HuH-7 (cell line): ENCODE measurements around the gene MATK.
"Not testable (repeated sequence)": the region's sequence is repeated elsewhere in the genome, so short reads cannot be mapped to it uniquely, and the experiment has no call there.

Source experiments
- DNase-seq: peaks from one replicate; pipeline ENCODE4 v3.0.0; 2011; ENCODE audit warnings: low spot score

The MATK gene

DNA sequence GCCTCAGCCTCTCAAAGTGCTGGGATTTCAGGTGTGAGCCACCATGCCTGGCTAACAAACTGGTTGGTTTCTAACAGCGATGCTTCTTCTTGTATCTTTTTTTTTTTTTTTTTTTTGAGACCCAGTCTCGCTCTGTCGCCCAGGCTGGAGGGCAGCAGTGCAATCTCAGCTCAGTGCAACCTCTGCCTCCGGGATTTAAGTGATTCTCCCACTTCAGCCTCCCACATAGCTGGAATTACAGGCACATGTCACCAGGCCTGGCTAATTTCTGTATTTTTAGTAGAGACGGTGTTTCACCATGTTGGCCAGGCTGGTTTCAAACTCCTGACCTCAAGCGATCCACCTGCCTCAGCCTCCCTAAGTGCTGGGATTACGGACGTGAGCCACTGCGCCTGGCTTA lies 30.0 kb upstream of the MATK start:
- DNase-seq: not testable (repeated sequence)

DNA sequence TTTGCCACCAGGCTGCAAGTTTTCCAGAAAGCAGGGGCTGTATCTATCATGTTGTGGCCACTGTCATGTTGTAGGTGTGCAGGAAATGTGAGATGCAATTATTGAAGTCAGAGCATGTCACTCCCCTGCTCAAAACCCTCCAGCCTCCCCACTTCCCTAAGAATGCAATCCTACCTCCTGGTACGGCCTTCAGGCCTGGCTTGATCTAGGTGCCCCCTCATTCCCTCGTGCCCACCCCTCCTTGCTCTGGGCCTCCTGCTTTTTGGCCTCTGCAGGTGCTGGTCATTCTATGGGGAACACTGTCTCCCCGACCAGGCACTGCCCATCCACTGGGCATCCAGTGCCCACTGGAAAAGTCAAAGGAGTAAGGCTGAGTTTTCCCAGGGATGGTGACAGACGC lies 28.5 kb upstream of the MATK start:
- DNase-seq: no peak

DNA sequence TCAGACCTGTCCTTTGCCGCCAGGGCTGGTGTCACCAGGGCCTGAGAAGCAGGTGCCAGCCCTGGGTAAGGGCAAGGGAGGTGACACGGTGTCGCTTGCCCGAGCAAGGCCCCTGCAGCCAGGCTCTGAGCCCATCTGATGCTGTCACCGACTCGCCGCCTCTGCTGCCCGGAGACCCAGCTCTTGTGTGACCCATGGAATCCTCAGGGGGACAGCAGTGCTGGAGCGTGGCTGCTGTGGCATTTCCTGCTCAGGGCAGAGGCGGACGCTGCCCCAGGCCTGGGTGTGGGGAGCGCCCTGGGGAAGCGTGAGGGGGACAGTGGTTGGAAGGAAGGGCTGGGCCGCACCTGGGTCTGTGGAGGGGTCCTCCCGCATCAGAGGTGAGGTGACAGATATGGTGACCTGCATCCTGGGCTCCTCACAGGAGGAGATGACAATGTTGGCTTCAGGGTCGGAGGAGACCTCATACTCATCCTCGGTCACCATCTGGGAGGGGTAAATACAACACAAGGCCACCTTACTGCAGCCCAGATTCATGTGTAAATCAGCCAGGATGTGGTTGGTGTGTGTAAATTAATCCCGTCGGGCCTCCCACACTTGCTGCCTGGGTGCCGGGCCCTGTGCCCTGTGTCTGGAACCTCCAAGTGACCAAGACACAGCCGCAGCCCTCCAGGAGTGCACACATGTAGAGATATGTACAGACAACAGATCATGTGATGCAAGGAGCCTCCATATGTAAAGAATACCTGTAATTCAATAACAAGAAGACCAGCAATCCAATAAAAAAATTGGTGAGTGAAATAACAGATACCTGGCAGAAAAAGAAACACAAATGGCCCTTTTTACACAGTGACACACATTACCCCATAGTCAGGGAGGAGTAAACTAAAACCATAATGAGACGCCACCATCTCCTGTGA lies 27.6 kb upstream of the MATK start:
- DNase-seq: no peak

DNA sequence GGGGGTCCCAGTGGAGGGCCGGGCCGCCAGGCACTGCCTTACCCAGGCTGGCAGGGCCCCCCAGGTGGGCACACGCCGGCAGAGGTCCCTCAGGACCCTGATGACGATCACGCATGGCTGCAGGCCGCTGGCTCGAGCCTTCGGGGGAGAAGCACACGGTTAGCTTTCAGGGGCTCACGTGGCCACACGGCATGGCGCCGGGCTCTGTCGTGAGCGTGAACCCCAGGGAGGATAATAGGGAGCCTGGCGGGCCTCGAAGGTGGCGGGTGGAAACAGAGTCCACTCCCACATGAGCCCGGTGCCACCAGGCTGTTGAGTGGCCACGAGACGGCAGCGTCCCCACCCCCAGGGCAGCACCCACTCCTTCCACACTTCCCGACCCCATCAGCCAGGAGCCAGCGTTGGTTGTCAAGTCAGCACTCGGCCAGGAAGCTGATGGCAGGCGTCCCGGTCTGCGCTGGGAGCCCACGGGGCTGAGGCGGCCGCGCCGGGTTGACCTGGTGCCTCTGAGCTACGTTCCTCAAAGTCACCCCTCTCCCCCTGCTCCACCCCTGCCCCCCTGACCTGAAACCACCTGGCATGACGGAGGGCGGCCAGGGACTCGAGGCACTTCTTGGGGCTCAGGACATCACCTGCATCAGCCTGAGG lies 24.7 kb upstream of the MATK start:
- no peak for DNase-seq

DNA sequence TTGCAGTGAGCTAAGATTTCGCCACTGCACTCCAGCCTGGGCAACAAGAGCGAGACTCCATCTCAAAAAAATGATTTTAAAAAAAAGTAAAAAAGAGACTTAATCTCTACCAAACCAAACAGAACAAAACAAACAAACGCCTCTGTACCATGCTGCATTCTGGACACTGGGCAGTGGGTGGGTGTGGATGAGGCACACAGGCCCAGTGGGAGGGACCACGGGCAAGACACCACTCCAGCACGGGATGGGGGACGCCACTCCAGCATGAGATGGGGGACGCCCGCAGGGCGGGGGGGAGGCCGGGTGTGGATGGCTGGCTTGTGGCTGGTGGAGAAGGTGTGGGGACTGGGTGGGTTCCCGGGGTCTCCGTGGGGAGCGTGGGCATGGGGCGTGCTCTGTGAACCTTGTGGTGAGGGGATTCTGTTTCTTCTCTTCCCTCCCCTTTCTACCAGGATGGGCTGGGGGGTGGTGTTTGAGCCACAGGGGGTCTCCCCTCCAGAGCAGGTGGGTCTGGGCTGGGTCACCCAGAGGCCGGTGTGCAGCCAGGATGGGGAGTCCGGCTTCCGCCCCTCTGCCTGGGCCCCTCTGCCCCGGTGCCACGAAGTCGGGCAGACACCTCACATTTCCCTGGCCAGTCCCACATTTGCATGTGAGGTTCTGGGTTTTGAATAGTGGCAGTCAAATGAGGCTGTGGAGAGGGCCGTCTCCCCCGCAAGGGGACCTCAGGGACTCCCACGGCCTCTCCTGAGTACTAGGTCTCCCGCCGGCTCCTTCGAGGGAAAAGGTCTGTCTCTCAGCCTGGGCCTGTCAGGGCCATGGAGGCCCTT lies 23.9 kb upstream of the MATK start:
- no peak for DNase-seq

DNA sequence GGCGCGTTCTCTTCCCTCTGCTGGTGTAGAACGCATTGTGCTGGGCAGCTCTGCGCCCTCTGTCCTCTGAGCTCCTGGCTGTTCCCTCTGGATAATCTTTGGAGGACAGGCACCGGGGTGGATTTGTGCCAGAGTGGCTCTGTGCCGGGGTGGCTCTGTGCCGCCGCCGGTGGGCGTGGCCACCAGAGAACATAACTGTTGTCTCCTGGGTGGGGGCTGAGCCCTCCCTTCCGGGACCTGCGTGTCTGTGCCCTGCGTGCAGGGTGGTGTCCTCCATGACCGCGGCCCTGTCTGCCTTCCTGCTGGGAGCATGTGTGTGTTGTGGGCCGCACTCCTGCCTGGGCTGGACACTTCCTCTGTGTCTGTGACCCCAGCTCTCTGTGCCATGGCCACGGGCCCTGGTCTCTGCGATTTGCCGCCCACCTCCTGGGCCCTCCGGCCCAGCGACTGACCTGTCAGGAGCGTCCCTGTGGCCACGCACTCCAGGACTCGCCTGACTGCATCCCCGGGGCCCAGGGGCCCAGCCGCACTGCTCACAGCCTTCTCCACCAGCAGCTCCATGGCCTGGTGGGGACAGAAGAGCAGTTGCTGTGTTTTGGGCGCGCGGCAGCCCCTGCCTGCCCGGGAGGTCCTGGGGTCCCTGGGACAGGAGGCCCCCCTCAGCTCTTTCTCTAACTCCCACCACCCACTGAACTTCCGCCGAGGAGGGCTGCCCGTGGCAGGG lies 22.4 kb upstream of the MATK start:
- DNase-seq: no peak

DNA sequence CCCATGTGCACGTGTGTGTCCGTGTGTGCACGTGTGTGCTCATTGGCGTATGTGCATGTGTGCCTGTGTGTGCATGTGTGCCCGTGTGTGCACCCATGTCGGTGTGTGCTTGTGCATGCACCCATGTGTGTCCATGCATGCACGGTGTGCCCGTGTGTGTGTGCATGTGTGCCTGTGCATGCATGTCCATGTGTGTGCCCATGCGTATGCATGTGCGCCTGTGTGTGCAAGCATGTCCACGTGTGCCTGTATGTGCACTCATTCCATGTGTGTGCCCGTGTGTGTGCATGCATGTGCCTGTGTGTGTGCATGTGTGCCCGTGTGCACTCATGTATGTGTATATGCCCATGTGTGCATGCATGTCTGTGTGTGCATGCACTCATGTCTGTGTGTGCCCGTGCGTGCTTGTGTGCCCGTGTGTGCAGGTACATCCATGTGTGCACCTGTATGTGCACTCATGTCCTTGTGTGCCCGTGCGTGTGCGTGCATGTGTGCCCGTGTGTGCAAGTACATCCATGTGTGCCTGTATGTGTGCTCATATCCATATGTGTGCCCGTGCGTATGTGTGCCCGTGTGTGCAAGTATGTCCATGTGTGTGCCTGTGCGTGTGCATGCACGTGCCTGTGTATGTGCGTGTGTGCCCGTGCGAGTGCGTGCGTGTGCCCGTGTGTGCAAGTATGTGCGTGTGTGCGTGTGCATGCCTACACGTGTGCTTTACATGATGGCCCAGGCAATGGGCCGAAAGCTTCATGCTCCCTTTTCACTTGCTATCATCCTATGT lies 21.6 kb upstream of the MATK start:
- DNase-seq: no peak

DNA sequence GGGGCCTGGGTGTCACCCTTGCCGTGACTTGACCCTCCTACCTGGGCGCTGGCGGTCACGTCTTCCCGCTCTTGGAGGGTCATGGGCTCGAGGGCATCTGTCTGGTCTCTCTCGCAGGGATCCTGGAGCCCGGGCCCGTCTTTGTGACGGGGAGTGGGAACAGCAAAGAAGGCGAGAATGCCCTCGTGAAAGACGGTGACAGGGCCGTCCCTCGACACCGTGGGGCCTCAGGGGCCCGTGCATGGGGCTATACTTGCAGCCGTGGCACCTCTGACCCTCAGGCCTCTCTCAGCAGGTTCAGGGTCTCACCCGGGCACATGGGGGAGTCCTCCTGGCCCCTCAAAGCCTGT lies 20.9 kb upstream of the MATK start:
- no peak for DNase-seq

DNA sequence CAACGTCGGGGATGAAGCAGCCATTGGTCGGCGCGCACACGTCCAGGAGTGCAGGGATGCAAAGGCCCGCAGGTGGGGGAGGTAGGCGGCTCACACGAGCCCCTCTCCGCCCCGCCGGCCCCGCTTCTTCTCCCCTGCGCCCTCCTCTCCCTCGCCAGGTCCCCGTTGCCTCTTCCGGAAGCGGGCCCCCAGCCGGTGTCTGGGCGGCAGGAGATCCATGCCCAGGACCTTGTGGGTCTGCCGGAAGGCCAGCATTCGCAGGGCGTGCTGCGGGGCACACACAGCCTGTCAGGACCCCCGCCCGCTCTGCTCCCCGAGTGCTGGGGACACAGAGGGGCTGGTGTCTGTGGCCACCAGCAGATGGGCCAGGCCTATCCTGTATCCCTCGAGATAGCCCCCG lies 19.7 kb upstream of the MATK start:
- no peak for DNase-seq

DNA sequence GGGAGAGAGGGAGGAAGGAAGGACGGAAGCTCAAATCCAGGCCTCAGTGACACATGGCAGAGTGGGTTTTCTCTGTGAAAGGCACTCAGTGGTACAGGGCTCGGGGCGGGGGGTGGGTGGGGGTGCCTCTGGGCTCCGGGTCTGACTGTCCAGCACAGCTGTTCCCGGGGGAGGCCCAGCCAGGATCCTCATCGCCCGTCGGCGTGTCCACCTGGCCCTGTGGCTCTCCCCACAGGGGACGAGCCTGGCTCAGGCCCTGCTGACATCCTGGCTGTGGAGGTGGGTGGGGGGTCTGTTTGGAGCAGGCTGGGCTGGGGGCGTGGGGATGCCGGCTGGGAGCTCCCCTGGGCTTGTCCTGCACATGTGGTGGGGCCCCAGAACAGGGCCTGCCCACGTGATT lies 18.2 kb upstream of the MATK start:
- DNase-seq: no peak

DNA sequence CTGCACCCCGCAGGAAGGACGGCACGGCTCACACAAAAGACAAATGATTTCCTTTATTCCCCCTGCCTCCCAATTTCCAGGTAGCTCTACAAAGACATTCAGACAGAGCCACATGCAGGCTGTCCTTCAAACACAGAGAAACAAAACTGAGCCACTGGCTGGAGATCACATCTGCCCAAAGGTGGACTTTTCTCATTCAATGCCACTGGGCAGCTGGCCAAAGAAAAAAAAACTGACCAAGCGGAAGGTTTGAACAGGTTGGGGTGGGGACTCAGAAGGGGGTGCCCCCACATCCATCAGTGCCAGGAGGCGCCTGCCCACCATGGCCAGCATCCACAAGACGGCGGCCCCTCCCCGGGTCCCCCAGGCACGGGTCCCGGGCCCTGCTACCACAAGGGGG lies 17.8 kb upstream of the MATK start:
- DNase-seq: no peak

DNA sequence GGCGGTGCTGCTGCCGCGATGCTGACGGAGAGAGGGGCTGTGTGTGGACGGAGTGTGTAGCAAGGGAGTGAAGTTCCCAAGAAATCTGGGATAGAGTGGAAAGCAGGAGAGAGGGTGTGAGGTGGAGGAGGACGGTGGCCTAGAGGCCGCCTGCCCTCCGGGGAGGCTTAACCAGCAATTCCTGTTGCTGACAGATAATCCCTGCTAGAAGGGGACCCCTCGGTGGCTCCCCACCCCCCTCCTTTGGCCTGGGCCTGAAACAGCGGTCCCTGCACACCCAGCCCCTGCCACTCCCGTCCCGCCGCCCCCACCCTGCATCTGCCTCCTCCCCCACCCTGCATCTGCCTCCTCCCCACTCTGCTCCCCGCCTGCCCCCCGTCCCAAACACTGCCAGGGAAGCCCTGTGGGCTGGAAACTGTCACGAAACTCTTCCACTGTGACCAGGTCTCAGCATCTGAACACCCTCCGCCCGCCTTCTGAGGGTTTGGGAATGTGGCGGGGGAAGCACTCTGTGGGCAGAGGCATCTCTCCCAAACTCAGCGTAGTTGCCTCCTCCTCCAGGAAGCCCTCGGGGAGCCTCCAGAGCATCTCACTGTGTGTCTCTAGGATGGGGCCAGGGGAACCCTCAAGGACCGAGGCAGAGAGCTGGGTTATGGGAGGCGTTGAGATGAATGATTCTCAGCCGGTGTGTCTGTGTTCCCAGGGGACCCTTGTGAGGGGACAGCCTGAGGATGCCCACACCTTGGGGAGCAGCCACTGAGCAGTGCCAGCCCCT lies 17.1 kb upstream of the MATK start:
- no peak for DNase-seq

DNA sequence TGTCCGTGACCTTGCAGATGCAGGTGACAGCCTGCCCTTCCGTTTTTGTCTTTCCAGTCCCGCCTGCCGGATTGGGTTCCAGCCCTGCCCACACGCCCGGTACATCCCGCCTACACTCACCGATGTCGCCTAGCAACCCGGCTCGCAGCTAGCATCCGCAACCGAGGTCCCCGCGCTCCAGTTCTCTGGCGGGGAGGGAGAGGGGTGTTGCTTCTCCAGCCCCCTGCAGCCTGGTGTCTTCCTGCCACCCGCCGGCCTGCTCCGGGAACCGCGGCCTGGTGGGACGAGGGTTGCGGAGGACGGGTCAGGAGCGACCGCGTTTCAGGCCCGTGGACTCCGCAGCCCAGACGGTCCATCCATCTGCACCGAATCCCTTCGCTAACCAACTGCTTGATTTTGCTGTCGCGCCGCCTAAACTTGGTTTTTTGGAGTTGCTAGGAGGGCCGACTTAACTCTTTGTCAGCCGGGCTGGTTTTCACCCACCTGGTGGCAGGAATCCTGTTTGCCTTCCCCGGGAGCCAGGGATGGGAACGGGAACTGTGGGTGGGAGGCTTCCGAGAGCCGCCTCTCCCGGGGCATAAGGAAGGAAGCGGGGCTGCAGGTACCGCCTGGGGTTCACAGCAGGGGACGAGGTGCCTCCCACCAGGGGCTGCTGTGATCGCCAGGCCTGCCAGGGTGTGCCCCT lies 15.4 kb upstream of the MATK start:
- DNase-seq: no peak

DNA sequence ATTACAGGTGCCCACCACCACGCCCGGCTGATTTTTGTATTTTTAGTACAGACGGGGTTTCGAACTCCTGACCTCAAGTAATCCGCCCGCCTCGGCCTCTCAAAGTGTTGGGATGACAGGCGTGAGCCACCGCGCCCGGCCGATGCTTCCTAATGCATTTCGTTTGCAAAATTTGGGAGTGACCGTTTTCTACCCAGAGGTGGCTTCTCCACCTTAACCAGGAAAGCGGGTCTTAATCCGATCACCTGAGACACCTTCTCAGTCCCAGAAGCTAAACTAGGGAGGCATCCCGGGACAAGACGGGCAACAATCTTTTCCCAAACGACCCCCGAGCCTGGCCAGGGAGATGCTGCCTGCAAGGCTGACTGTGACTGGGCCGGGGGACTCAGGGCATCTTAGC lies 14.8 kb upstream of the MATK start:
- DNase-seq: no peak

DNA sequence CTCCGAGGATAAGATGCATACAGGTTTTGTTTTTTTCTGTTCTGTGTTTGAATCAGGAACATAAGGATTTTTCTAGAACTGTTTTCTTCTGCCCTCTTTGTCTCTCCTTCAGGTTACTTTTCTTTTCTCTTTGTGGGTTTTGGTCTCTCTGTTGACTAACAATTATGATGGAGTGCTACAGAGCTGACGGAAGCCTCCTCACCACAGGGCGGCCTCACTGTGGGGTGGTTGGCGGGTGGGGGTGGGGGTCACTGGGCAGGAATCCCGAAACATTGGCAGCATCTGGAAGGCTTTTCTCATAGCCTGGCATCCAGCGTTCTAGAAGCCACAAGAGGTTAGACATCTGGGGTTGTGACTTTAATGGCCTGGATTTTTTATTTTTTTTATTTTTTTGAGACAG lies 12.0 kb upstream of the MATK start:
- DNase-seq: no peak

DNA sequence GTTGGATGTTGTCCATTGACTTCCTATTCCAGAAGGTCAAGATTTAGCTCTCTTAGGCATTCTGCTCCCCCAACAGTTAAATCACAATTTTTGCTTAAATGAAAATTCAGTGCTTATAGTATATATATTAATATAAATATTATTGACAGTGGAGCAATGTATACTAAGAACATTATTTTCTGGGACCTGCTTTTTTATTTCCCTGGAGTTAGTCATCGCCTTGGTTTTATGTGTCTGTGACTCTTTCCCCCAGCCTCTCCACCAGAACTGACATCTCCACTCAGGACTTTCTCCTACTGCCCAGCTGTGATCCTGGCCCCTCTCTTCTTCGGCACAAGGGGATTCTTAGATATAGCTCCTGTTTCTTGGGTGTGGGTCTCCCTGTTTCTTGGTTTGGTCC lies 10.2 kb upstream of the MATK start:
- no peak for DNase-seq

DNA sequence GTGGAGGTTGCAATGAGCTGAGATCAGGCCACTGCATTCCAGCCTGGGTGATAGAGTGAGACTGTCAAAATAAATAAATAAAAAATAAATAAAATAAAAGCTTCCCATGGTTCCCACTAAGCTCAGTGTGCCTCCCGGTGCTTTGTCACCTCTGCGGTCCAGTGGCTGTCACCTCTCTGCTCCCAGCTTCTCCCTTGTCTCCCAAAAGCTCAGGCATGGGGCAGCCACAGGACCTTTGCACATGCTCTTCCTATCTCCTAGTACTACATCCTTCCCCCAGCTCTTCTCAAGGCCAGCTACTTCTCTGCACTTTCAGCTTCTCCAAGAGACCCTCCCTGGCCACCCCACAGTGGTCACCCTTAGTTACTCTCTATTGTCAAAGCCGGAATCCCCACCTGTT lies 7.6 kb upstream of the MATK start:
- no peak for DNase-seq

DNA sequence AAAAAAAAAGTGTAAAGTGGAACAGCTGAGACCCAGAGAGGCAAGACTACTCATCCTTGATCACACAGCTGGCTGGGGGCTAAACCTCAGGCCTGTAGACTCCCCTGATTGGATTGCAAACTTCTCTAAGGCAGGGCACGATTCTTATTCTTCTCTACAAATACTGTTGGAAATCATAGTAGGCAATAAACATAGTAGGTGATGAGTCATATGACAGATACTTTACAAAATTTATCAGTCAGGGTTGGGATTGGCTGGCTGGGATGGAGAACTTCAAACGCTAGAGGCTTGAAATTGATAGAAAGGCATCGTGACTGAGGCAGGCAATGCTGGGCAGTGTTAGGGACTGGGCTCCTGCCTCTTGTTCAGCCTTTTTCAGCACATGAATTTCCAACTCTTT lies 5.9 kb upstream of the MATK start:
- no peak for DNase-seq

DNA sequence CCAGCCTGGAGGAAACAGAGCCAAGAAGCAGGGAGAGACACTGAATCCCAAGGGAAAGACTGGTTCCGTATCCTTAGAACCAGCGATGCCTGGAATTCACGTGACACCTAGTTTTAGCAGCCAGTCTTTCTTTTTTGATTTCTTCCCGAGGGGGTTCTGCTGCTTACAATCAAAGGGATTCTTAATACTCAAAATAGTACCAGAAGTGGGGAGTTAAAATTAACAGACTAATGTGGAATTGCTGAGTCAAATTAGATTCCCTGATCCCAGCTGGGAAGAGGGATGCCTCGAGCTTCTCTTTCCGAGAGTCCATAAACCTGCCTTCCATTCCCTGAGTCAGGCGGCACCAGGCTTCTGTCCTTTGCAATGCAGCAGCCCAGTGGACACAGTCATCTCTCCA lies 4.8 kb upstream of the MATK start:
- DNase-seq: no peak

DNA sequence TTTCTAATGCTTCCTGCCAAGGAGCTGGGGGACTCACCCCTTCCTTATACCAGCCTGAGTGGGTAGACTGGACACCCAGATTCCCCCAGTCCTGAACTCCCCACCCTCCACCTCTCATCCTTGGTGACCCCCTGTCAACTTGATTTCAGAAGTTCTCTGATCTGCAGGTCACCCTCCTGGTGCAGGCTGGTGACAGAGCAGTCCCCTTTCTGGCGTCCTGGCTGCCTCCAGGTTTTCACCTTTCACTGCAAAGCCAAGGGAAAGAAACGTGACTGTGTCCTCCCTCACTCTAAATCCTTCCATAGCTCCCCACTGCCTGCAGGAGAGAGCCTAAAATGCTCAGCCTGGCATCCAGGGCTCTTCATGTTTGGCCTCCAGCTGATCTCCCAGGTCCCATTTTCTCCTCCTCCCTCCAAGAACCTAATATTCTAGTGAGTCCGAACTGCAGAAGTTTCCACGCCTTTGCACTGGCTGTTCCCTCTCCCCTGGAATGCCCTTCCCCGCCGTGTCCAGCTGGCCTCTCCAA lies 4.1 kb upstream of the MATK start:
- DNase-seq: no peak
